ENCODE data around the gene PBX3.
A peak's percentile ranks its signal among the peaks of the same experiment; 100 is the strongest.

PBX3 gene

GRCh38 chr9:125881042-125881441 is 133.9 kb downstream of the PBX3 start:
- no peak for DNase-seq (ENCODE audit: low read depth)

GRCh38 chr9:125883565-125884217 is 136.5 kb downstream of the PBX3 start:
- TF ChIP-seq CTCF (conservative IDR thresholded peaks at IDR 0.05; ENCODE audit: control insufficient read depth, insufficient read depth, low read depth, low read length) = no peak
- H3K4me3 ChIP-seq (ENCODE audit: control insufficient read depth, low read depth, low read length) = no peak overlapping the region
- no peak for DNase-seq (ENCODE audit: low read depth)

More at GRCh38 chr9:125881042-125881441, 133.9 kb downstream of the PBX3 start:
- no peak for TF ChIP-seq CTCF (conservative IDR thresholded peaks at IDR 0.05; ENCODE audit: control insufficient read depth, insufficient read depth, low read depth, low read length)
- no peak overlapping the region for H3K4me3 ChIP-seq (ENCODE audit: control insufficient read depth, low read depth, low read length)

GRCh38 chr9:125884218-125884595 is 137.0 kb downstream of the PBX3 start:
- H3K4me3 ChIP-seq (ENCODE audit: control insufficient read depth, low read depth, low read length) = no peak overlapping the region
- no peak for DNase-seq (ENCODE audit: low read depth)
- TF ChIP-seq CTCF (conservative IDR thresholded peaks at IDR 0.05; ENCODE audit: control insufficient read depth, insufficient read depth, low read depth, low read length) = no peak

GRCh38 chr9:125885405-125886034 is 138.3 kb downstream of the PBX3 start:
- H3K4me3 ChIP-seq (ENCODE audit: control insufficient read depth, low read depth, low read length) = no peak overlapping the region
- DNase-seq (ENCODE audit: low read depth) = no peak
- no peak for TF ChIP-seq CTCF (conservative IDR thresholded peaks at IDR 0.05; ENCODE audit: control insufficient read depth, insufficient read depth, low read depth, low read length)

GRCh38 chr9:125886365-125886764 is 139.2 kb downstream of the PBX3 start:
- DNase-seq (ENCODE audit: low read depth) = no peak
- no peak for TF ChIP-seq CTCF (conservative IDR thresholded peaks at IDR 0.05; ENCODE audit: control insufficient read depth, insufficient read depth, low read depth, low read length)
- no peak overlapping the region for H3K4me3 ChIP-seq (ENCODE audit: control insufficient read depth, low read depth, low read length)

- no peak overlapping the region for H3K4me3 ChIP-seq (ENCODE audit: control insufficient read depth, low read depth, low read length)
- no peak for TF ChIP-seq CTCF (conservative IDR thresholded peaks at IDR 0.05; ENCODE audit: control insufficient read depth, insufficient read depth, low read depth, low read length)
- peak; percentile 47 for DNase-seq (ENCODE audit: low read depth)
Observed at GRCh38 chr9:125887172-125887571, 140.0 kb downstream of the PBX3 start.

Measured in fibroblast of mammary gland (primary cell).